ENCODE data around the gene UBAC1. TPM values are rescaled to one million over a fixed set of nuclear protein-coding genes. Genes with fewer than 3 reads are reported as not detected.
A peak's percentile ranks its signal among the peaks of the same experiment; 100 is the strongest.

The UBAC1 gene
- total and polyA plus RNA-seq, 9 of the 15 experiments (the other 6 are each of a cell fraction or from before 2014, with no cell fraction given): 94.0 to 399 (median 228) TPM

- TF ChIP-seq ZMIZ1 (IDR thresholded peaks at IDR 0.05; ENCODE audit: low read depth in 2 of 2, low read length in 2 of 2) (no peak), RHOXF2B (CRISPR knock-in tag; conservative IDR thresholded peaks at IDR 0.05) (no peak), GABPB1 (CRISPR knock-in tag; IDR thresholded peaks at IDR 0.05) (peak; percentile 77), ZNF354B (CRISPR knock-in tag; IDR thresholded peaks at IDR 0.05) (no peak), E2F6 (IDR thresholded peaks at IDR 0.05; ENCODE audit: borderline replicate concordance in 1 of 2, extremely low read depth in 1 of 2, insufficient read depth in 1 of 2, insufficient read length in 1 of 2, low read depth in 1 of 2, low read length in 1 of 2, poor library complexity in 1 of 2, severe bottlenecking in 1 of 2) (no peak), ZNF121 (CRISPR knock-in tag; conservative IDR thresholded peaks at IDR 0.05) (no peak), IFI16 (CRISPR knock-in tag; IDR thresholded peaks at IDR 0.05) (no peak), BHLHE40 (IDR thresholded peaks at IDR 0.05; ENCODE audit: low read length) (no peak), BACH1 (tag; IDR thresholded peaks at IDR 0.05) (no peak), ZNF384 (IDR thresholded peaks at IDR 0.05; ENCODE audit: low read depth, low read length) (no peak), ZZZ3 (IDR thresholded peaks at IDR 0.05) (no peak), PYGO2 (tag; IDR thresholded peaks at IDR 0.05) (no peak), ZNF717 (CRISPR knock-in tag; IDR thresholded peaks at IDR 0.05) (no peak), LEF1 (IDR thresholded peaks at IDR 0.05) (no peak), E2F5 (CRISPR knock-in tag; IDR thresholded peaks at IDR 0.05) (peak; percentile 80; the same call in 1 of the 2 replicates), CREB1 (IDR thresholded peaks at IDR 0.05) (no peak), CREB1 (CRISPR knock-in tag; IDR thresholded peaks at IDR 0.05) (peak; percentile 61), HDGF (IDR thresholded peaks at IDR 0.05) (no peak), MTA3 (IDR thresholded peaks at IDR 0.05; ENCODE audit: borderline replicate concordance) (no peak), MTF1 (CRISPR knock-in tag; IDR thresholded peaks at IDR 0.05; ENCODE audit: borderline replicate concordance) (no peak), TEAD4 (IDR thresholded peaks at IDR 0.05; ENCODE audit: low read length) (0 out of 2 replicates have a peak, but pooled peaks have one; percentile 9), TEAD4 (CRISPR knock-in tag; IDR thresholded peaks at IDR 0.05; ENCODE audit: borderline replicate concordance) (peak; percentile 78; the same call in 1 of the 2 replicates), RBM25 (IDR thresholded peaks at IDR 0.05; ENCODE audit: low read depth, low read length, severe bottlenecking) (no peak), LCOR (CRISPR knock-in tag; IDR thresholded peaks at IDR 0.05) (peak; percentile 74), MLX (CRISPR knock-in tag; conservative IDR thresholded peaks at IDR 0.05) (0 out of 4 replicates have a peak, but pooled peaks of 1 of the 2 experiments have one; percentile 91)
Observed at GRCh38 chr9:135971892-135972291, 10.7 kb upstream of the UBAC1 start (continued).
